Mucosa of gallbladder (tissue), 1 donor: Measurements from ENCODE around the gene DGCR8. TPM values are rescaled to one million over a fixed set of nuclear protein-coding genes. Genes with fewer than 3 reads are reported as not detected.
A peak's percentile ranks its signal among the peaks of the same experiment; 100 is the strongest.

Source experiments
- DNase-seq: peaks from one replicate; pipeline ENCODE4 v3.0.0-alpha.2; 2020; ENCODE audit warnings: low spot score
- total RNA-seq: library from RNA; stranded (reverse); gene quantifications from one replicate; pipeline ENCODE4 v1.2.1, GENCODE V29; 2021
- donor health status: DM: no; HTN: no; CAD: no.

DGCR8 gene
- total RNA-seq, 1 donor from 2014 or later: 38.2 TPM

DNA sequence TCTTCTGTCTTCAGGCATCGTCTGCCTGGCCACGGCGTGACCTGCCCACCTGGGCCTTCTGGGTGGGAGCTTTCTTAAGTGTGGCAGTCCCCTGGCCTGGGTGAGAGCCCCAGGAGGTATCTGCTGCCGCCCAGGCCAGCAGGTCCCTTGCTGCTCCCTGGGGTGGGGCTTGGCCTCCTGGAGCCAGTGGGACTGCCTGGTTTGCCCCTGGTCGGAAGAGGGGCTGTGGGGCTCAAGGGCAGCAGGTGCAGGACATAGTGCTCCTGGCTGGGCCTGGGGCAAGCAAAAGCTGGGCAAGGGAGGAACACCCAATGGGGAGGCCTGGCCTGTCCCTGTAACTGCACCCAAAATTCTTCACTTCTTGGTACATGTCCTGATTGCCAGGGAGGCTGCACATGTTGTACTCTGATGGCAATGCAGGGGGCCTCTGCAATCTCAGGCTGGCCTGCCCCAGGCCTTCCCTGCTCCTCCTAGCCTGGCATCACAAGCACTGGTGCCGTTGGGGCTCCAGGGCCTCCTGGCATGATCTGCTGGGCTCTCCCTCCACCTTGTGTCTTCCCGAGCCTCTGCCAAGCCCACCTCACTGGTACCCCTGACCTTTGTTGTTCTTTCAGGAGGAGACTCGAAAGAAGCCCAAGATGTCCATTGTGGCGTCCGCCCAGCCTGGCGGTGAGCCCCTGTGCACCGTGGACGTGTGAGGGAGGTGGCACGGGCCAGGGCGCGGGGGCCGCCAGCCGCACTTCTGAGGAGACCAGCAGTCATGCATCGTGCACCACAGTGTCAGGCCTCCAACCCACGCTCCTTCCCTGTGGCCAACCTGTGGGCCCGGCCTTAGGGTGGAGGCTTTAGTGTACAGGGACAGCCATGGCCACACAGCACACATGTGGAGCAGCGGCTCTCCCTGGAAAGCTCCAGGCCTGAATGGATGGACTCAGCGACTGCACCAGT lies 29.6 kb downstream of the DGCR8 start:
- DNase-seq: no peak

- no peak for DNase-seq
Observed at GRCh38 chr22:20110359-20110985, 30.4 kb downstream of the DGCR8 start.

DNA sequence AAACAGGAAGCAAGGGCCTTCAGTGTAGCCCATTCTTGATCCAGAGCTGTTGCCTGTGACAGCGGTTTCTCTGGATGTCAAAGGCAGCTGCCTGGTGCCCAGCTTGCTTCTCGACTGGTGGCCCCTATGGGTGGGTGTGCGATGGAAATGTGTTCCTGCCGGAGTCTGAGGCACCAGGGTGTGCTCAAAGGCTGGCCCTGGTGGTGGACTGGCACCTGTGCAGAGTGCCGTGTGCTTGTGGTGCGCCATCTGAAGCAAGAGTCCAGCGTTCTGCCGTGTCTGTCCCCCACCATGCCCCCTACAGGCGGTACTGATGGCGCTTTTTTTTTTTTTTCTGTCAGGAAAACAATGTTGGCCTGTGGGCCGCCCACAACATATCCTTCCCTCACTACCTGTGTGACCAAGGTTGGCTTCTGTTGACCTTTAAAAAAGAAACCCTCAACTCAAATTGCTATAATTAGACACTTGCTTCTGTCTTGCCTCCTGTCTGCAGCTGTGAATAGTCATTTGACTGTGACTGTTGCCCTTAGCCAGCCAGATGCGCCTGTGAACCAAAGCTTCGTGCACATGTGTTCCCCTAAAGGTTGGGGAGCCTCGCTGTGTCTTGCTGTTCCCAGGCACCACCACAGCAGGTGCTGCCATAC lies 31.1 kb downstream of the DGCR8 start:
- DNase-seq: no peak

- no peak for DNase-seq
Observed at GRCh38 chr22:20111689-20112622, 31.9 kb downstream of the DGCR8 start.

DNA sequence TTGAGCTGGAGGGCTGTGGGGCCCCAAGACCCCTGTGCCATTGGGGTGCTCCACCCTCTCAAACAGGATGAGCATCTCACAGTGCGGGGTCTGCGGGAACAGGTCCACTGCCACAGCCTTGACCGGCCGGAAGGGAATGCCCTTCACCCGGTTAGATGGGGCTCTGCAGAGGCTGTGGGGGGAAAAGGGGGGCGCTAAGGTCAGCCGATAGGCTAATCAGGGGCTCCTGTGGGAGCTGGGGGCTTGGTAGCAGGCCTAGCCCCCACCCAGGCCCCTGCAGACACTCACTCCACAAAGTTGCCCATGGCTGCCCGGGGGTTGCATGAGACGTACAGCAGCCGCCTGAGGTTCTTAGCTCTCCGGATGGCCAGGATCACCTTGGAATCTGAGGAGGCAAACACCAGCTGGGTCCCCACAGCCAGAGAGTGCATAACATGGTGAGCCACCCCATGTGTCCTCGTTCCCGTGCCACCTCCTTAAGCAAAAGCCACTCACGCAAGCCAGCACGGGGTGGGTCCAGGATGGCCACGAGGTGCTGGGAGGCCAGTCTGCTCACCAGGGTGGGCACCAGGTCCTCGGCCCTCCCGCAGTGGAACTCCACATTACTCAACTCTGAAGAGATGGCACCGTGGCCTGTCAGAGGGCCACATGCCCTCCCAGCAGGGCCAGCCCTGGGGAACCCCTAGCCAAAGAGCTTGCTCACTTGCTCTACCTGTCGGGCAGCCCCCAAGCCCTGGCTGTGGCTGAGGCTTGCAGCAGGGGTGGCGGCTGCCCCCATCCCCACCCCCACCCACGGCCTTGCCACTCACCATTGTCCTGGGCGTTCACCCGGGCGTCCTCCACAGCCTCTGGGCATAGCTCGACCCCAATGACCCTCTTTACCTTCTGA lies 32.8 kb downstream of the DGCR8 start:
- no peak for DNase-seq

DNA sequence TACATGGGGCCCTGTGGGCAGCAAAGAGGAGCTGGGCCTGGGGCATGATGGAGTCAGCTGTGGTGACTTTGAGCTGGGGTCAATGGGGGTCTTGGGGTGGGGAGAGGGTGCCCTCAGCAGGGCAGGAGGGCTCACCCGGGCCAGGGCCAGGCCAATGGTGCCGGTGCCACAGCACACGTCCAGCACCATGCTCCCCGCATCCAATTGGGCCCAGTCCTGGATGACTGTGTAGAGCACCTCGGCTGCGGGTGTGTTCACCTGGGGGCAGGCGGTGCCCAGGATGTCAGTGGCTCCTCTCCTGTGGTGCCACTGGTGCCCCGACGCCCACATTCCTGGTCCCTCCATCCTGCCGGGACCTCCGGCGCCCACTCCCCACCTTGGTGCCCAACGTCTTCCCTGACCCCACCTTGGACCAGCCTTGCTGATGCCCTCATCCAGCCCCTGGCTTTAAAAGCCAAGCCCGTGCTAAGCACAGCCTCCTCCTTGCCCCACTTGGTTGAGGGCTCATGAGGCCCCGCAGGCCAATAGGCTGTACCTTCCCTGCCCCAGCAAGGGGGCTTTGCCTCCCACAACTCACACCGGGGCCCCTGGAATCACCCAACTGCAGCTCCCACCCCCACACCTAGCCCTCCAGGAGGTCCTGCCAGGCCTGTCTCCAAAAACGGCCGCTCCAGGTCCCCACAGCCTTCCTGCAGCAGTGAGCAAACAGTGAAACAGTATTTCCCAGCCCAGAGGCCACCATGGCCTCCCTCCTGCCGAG lies 33.7 kb downstream of the DGCR8 start:
- DNase-seq: no peak

DNA sequence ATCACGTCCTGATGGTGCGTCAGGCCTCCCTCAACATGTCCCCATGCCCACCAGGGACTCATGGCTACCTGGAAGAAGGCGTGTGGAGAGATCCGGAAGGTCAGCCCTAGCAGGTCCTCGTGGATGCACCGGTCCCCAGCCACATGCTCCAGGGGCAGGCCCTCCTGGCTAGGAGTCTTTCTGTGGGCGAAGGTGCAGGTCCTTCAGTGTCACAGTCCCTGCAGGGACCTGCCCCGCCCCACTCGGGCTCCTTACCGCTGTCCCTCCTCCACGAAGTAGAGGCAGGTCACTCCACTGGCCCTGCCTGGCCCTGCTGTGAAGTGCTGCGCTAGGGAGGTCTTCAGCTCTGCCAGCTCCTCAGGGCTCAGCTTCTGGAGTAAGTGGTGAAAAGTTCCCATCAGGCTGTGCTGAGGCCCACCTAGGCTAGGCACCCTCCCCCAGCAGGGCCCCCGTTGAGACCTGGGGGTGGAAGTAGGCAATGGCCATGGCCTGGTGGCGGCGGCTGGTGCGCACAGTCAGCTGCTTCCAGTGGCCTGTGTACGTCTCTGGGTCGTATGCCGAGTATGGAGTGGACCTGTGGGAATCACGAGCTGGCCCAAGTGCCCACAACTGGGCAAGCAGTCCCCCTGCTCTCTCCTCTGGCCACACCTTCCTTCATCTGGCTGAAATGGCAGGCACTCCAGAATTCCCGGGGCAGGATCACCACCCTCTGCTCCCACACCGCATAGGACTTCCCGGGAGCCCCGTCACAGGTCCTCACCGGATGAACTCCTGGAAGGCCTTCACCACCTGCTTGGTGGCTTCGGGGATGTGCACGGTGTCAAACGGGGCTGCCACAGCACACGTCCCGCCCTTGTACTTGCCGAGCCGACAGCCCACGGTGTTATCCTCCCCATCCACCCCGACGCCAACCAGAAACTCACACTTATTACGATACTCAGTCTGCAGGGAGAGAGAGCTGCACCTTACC lies 34.8 kb downstream of the DGCR8 start:
- no peak for DNase-seq

GRCh38 chr22:20115691-20116375 lies 35.8 kb downstream of the DGCR8 start, which contains the start of gene RANBP1:
TSS of gene RANBP1 (plus strand) at chr22:20116104. CDS start at chr22:20116185, 81 bp downstream.
- DNase-seq: no peak

GRCh38 chr22:20116376-20116950 lies 36.4 kb downstream of the DGCR8 start:
- DNase-seq: no peak

GRCh38 chr22:20116951-20117632 lies 37.1 kb downstream of the DGCR8 start, which contains the start of gene TRMT2A:
TSS of gene TRMT2A (minus strand) at chr22:20117226. CDS start at chr22:20116906, 320 bp downstream.
- DNase-seq: peak; percentile 99

GRCh38 chr22:20117633-20118299 lies 37.7 kb downstream of the DGCR8 start:
- peak; percentile 22 for DNase-seq

DNA sequence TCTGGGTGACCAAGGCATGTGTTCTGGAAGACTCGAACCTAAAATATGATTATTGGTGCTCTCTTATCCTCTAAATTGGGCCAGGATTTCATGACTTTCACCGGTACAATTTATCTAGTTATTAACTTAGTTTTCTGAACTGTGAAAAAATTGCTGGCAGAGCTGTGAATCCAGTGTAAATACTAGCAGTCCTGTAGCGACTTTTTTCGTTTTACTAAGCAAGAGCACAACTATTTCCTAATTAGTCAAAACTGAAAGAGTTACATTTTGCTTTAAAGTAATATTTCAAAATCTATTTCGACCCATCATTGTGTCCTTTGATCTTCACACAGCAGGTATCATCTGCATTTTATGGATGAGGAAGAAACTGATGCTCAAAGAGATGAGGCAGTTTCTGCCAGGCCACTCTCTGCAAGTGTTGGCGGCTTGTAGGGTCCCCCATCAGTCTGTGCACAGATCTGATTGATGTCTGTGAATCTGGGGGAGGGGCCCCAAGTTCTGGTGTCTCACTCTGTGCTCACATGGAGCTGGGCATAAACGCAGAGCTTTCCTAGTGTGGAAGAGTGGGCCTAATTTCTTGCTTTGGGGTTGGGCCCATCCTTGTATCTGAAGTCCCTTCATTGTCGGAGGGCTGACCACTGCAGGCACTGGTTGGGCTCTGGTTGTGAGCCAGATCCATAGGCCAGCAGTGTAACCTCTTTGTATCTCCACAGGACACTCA lies 38.4 kb downstream of the DGCR8 start:
- DNase-seq: no peak

DNA sequence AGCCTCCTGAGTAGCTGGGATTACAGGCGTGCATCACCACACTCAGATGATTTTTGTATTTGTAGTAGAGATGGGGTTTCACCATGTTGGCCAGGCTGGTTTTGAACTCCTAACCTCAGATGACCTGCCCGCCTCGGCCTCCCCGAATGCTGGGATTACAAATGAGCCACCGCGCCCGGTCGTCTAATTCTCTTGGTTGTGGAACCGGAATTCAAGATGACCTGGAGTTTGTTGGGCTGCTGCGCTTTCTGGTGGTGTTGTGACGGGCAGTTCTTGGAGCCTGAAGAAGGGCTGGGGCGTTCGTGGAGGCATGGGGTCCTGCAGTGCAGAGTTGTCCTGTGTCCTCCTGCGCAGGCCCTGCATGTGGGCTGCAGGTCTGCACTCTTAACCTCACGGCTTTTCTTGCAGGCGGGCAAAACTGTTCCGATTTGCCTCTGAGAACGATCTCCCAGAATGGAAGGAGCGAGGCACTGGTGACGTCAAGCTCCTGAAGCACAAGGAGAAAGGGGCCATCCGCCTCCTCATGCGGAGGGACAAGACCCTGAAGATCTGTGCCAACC lies 41.9 kb downstream of the DGCR8 start:
- no peak for DNase-seq

- DNase-seq: no peak
Observed at GRCh38 chr22:20123366-20124082, 43.5 kb downstream of the DGCR8 start.
